PC-3 (cell line): ENCODE data around the gene KRTAP5-5. TPM values are rescaled to one million over a fixed set of nuclear protein-coding genes. Genes with fewer than 3 reads are reported as not detected.

Experiments
- total RNA-seq: library from RNA; depleted of rRNA; stranded (reverse); fragments of >200 nt; gene quantifications from 2 replicates; pipeline ENCODE4 v1.2.3, GENCODE V29; 2014; rRNA removed

Gene KRTAP5-5
- total RNA-seq, 1 experiment from 2014 or later, result not detected

Other genes with a start within 250 kb of the KRTAP5-5 start
- 1.2 and 2.8 TPM in 2 replicates for gene BRSK2, start 239.8 kb upstream of the KRTAP5-5 start, total RNA-seq
- 23.0 and 31.0 TPM in 2 replicates for gene MOB2, start 143.0 kb upstream of the KRTAP5-5 start, total RNA-seq
- gene DUSP8, start 57.5 kb upstream of the KRTAP5-5 start, total RNA-seq, result 2.4 and 2.6 TPM in 2 replicates
- not detected in 2 replicates for gene KRTAP5-1, start 44.5 kb upstream of the KRTAP5-5 start, total RNA-seq
- gene KRTAP5-2, start 31.5 kb upstream of the KRTAP5-5 start, total RNA-seq, result not detected in 2 replicates
- gene KRTAP5-3, start 21.3 kb upstream of the KRTAP5-5 start, total RNA-seq, result not detected in 2 replicates
- gene KRTAP5-4, start 7.6 kb upstream of the KRTAP5-5 start, total RNA-seq, result not detected in 2 replicates
- gene KRTAP5-6, start 67.4 kb downstream of the KRTAP5-5 start, total RNA-seq, result not detected in 2 replicates
- 0.58 and 1.4 TPM in 2 replicates for gene IFITM10, start 120.8 kb downstream of the KRTAP5-5 start, total RNA-seq
- gene CTSD, start 134.2 kb downstream of the KRTAP5-5 start, total RNA-seq, result 308 and 358 TPM in 2 replicates
- gene SYT8, start 205.2 kb downstream of the KRTAP5-5 start, total RNA-seq, result 4.7 and 7.8 TPM in 2 replicates
- gene TNNI2, start 209.2 kb downstream of the KRTAP5-5 start, total RNA-seq, result 0.55 TPM in 1 of 2 replicates, not detected in the other
- gene LSP1, start 223.3 kb downstream of the KRTAP5-5 start, total RNA-seq, result not detected in 2 replicates